Brain microvascular endothelial cell (primary cell): Measurements from ENCODE around the gene UFSP2.

Experiments used
- DNase-seq: peaks from one replicate; pipeline ENCODE4 v3.0.0-alpha.2; 2020
- H3K27ac ChIP-seq: fragments of 250-450 bp; sonication (Bioruptor Pico); 2 replicates; pipeline ENCODE4 v1.5.1; 2020; ENCODE audit warnings: mild to moderate bottlenecking, moderate library complexity
- H3K27me3 ChIP-seq: fragments of 250-450 bp; sonication (Bioruptor Pico); replicated peaks from 2 replicates; pipeline ENCODE4 v1.5.1; 2020; ENCODE audit warnings: mild to moderate bottlenecking
- H3K36me3 ChIP-seq: fragments of 250-450 bp; sonication (Bioruptor Pico); replicated peaks from 2 replicates; pipeline ENCODE4 v1.5.1; 2020; ENCODE audit warnings: mild to moderate bottlenecking
- H3K4me3 ChIP-seq: 2 replicates; pipeline ENCODE4 v1.5.1; 2011; ENCODE audit warnings: low read depth, mild to moderate bottlenecking, control low read depth, low read length, moderate library complexity
- CTCF ChIP-seq: IDR thresholded peaks from 2 replicates; pipeline ENCODE4 v1.5.1; 2011; ENCODE audit warnings: low read depth, mild to moderate bottlenecking, moderate library complexity, low read length, control low read depth, inconsistent platforms; ENCODE audit errors: missing control alignments
- in situ Hi-C: cut with HindIII; loops from 2 replicates; pipeline ENCODE4 v1.10.0; 2017; ENCODE audit warnings: low sequenced_read_pairs, low pct_ligation_motif_present

Gene UFSP2

GRCh38 chr4:185387957-185388356, 37.8 kb downstream of the UFSP2 start:
- no peaks in the 10 kb centered on the region for H3K36me3 ChIP-seq
- in situ Hi-C loops, result no loop called here
- no peak overlapping the region for H3K4me3 ChIP-seq
- no peaks in the 10 kb centered on the region for H3K27me3 ChIP-seq
- TF ChIP-seq CTCF, result no peak
- no peak overlapping the region for H3K27ac ChIP-seq
- no peak for DNase-seq

- Histone ChIP-seq H3K27ac (no peak overlapping the region), H3K36me3 (no peaks in the 10 kb centered on the region), H3K27me3 (no peaks in the 10 kb centered on the region), H3K4me3 (no peak overlapping the region)
- TF ChIP-seq CTCF, result no peak
- in situ Hi-C loops, result no loop called here
- DNase-seq, result no peak
Measured at GRCh38 chr4:185384930-185385331, 40.8 kb downstream of the UFSP2 start.

GRCh38 chr4:185384061-185384460, 41.7 kb downstream of the UFSP2 start:
- no peak for TF ChIP-seq CTCF
- Histone ChIP-seq H3K27me3 (no peaks in the 10 kb centered on the region), H3K27ac (no peak overlapping the region), H3K36me3 (no peaks in the 10 kb centered on the region), H3K4me3 (no peak overlapping the region)
- no peak for DNase-seq
- in situ Hi-C loops, result no loop called here

- in situ Hi-C loops, result no loop called here
- no peak for TF ChIP-seq CTCF
Measured at GRCh38 chr4:185383451-185383850, 42.3 kb downstream of the UFSP2 start.

GRCh38 chr4:185382754-185383153, 43.0 kb downstream of the UFSP2 start:
- Histone ChIP-seq H3K4me3 (no peak overlapping the region), H3K36me3 (no peaks in the 10 kb centered on the region), H3K27me3 (no peaks in the 10 kb centered on the region), H3K27ac (no peak overlapping the region)
- in situ Hi-C loops, result no loop called here
- TF ChIP-seq CTCF, result no peak
- no peak for DNase-seq

More at GRCh38 chr4:185383451-185383850, 42.3 kb downstream of the UFSP2 start:
- H3K27ac ChIP-seq, result no peak overlapping the region
- H3K27me3 ChIP-seq, result no peaks in the 10 kb centered on the region
- no peak for DNase-seq
- no peak overlapping the region for H3K4me3 ChIP-seq
- no peaks in the 10 kb centered on the region for H3K36me3 ChIP-seq

GRCh38 chr4:185381288-185382196, 44.2 kb downstream of the UFSP2 start:
- no peak for TF ChIP-seq CTCF
- H3K4me3 ChIP-seq, result no peak overlapping the region
- in situ Hi-C loops, result no loop called here

More at GRCh38 chr4:185381288-185382196, 44.2 kb downstream of the UFSP2 start:
- Histone ChIP-seq H3K27ac (no peak overlapping the region), H3K36me3 (no peaks in the 10 kb centered on the region), H3K27me3 (no peaks in the 10 kb centered on the region)
- DNase-seq, result no peak
